A549 (cell line): ENCODE data around the gene ZNF10.

Experiments
- EP300 ChIP-seq, 2 experiments: fragments of >200 bp; sonication (Bioruptor Twin); formaldehyde crosslinking; IDR thresholded peaks; 2 replicates in 1 of 2; 3 replicates in 1 of 2; pipeline ENCODE4 v1.6.1; 2016 to 2017
- HOXA7 ChIP-seq: fragments of 250-450 bp; sonication (Bioruptor Pico); IDR thresholded peaks from 2 replicates; pipeline ENCODE4 v1.5.0; 2020; ENCODE audit warnings: mild to moderate bottlenecking, moderate library complexity
- JUN ChIP-seq, 2 experiments: fragments of >200 bp; sonication (Bioruptor Twin); formaldehyde crosslinking; IDR thresholded peaks; 2 replicates in 1 of 2; 3 replicates in 1 of 2; pipeline ENCODE4 v1.6.1; 2016 to 2017
- MAZ ChIP-seq: fragments of 150-350 bp; IDR thresholded peaks from 2 replicates; pipeline ENCODE4 v1.6.1; 2014; ENCODE audit warnings: antibody characterized with exemption, low read depth, low read length, borderline replicate concordance
- POLR2A ChIP-seq: IDR thresholded peaks from 2 replicates; pipeline ENCODE4 v1.6.1; 2012; ENCODE audit warnings: mild to moderate bottlenecking, low read length
- TP53 ChIP-seq: fragments of 250-450 bp; sonication (Bioruptor Pico); IDR thresholded peaks from 2 replicates; pipeline ENCODE4 v1.5.0; 2021; ENCODE audit warnings: mild to moderate bottlenecking, moderate library complexity
- TF ChIP-seq, protein P1 (sequence below): fragments of >200 bp; sonication (Bioruptor Twin); formaldehyde crosslinking; IDR thresholded peaks from 3 replicates; pipeline ENCODE4 v1.5.1; 2016
- TF ChIP-seq, protein P2 (sequence below): fragments of >200 bp; sonication (Bioruptor Twin); formaldehyde crosslinking; IDR thresholded peaks from 3 replicates; pipeline ENCODE4 v1.6.1; 2016
- TF ChIP-seq, protein P3 (sequence below): fragments of 200-600 bp; sonication (generic); IDR thresholded peaks from 2 replicates; pipeline ENCODE4 v1.6.1; 2016; ENCODE audit warnings: antibody characterized with exemption, mild to moderate bottlenecking, moderate library complexity

DNA sequence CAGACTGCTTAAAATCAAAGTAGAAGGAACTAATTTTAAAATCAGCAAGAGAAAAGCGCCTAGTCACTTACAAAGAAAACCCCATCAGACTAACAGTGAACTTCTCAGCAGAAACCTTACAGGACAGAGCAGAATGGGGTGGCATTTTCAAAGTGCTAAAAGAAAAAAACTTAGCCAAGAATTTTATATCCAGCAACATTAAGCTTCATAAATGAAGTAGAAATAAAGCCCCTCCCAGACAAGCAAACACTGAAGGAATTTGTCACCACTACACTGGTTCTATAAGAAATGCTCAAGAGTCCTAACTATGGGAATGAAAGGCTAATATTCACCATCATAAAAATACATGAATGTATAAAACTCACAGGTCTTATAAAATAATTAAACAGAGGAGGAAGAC is 44.5 kb downstream of the ZNF10 start:
- TF ChIP-seq MAZ (no peak), POLR2A (no peak), JUN (IDR thresholded peaks at IDR 0.05) (no peak), EP300 (IDR thresholded peaks at IDR 0.05) (no peak), HOXA7 (CRISPR knock-in tag) (no peak), TP53 (no peak)
- TF ChIP-seq, protein P1, sequence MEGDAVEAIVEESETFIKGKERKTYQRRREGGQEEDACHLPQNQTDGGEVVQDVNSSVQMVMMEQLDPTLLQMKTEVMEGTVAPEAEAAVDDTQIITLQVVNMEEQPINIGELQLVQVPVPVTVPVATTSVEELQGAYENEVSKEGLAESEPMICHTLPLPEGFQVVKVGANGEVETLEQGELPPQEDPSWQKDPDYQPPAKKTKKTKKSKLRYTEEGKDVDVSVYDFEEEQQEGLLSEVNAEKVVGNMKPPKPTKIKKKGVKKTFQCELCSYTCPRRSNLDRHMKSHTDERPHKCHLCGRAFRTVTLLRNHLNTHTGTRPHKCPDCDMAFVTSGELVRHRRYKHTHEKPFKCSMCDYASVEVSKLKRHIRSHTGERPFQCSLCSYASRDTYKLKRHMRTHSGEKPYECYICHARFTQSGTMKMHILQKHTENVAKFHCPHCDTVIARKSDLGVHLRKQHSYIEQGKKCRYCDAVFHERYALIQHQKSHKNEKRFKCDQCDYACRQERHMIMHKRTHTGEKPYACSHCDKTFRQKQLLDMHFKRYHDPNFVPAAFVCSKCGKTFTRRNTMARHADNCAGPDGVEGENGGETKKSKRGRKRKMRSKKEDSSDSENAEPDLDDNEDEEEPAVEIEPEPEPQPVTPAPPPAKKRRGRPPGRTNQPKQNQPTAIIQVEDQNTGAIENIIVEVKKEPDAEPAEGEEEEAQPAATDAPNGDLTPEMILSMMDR, result no peak
- TF ChIP-seq, protein P2, sequence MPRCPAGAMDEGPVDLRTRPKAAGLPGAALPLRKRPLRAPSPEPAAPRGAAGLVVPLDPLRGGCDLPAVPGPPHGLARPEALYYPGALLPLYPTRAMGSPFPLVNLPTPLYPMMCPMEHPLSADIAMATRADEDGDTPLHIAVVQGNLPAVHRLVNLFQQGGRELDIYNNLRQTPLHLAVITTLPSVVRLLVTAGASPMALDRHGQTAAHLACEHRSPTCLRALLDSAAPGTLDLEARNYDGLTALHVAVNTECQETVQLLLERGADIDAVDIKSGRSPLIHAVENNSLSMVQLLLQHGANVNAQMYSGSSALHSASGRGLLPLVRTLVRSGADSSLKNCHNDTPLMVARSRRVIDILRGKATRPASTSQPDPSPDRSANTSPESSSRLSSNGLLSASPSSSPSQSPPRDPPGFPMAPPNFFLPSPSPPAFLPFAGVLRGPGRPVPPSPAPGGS, result no peak
- TF ChIP-seq, protein P3, sequence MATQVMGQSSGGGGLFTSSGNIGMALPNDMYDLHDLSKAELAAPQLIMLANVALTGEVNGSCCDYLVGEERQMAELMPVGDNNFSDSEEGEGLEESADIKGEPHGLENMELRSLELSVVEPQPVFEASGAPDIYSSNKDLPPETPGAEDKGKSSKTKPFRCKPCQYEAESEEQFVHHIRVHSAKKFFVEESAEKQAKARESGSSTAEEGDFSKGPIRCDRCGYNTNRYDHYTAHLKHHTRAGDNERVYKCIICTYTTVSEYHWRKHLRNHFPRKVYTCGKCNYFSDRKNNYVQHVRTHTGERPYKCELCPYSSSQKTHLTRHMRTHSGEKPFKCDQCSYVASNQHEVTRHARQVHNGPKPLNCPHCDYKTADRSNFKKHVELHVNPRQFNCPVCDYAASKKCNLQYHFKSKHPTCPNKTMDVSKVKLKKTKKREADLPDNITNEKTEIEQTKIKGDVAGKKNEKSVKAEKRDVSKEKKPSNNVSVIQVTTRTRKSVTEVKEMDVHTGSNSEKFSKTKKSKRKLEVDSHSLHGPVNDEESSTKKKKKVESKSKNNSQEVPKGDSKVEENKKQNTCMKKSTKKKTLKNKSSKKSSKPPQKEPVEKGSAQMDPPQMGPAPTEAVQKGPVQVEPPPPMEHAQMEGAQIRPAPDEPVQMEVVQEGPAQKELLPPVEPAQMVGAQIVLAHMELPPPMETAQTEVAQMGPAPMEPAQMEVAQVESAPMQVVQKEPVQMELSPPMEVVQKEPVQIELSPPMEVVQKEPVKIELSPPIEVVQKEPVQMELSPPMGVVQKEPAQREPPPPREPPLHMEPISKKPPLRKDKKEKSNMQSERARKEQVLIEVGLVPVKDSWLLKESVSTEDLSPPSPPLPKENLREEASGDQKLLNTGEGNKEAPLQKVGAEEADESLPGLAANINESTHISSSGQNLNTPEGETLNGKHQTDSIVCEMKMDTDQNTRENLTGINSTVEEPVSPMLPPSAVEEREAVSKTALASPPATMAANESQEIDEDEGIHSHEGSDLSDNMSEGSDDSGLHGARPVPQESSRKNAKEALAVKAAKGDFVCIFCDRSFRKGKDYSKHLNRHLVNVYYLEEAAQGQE, result no peak
